Kidney (tissue), 14 donors: ENCODE results near the gene USP35. TPM values are rescaled to one million over a fixed set of nuclear protein-coding genes. Genes with fewer than 3 reads are reported as not detected.

Experiments
- DNase-seq, 5 donors: peaks; one replicate each; pipeline ENCODE4 v3.0.0-alpha.2; 2013 to 2020
- FAIRE-seq: peaks from 2 replicates; lab custom pipeline; 2012; peaks lifted over from hg19 to GRCh38; lab: Jason Lieb, UNC
- H3K27ac ChIP-seq, 2 donors: one replicate each; pipeline ENCODE4 v1.7.0; 2013; ENCODE audit warnings: low read depth in 2 of 2, low read length in 2 of 2, inconsistent platforms in 1 of 2
- H3K27me3 ChIP-seq: one replicate; pipeline ENCODE4 v1.7.1; 2013; ENCODE audit warnings: low read length, inconsistent platforms; ENCODE audit not compliant: control insufficient read depth, insufficient read depth
- H3K36me3 ChIP-seq, 3 donors: one replicate each; pipeline versions ENCODE4 v1.7.0 to v1.7.1; 2013; ENCODE audit warnings: low read length in 3 of 3, control low read depth in 1 of 3, inconsistent platforms in 1 of 3; ENCODE audit not compliant: insufficient read depth in 3 of 3, control insufficient read depth in 2 of 3
- H3K4me1 ChIP-seq, 3 donors: one replicate each; pipeline versions ENCODE4 v1.7.0 to v1.7.1; 2013; ENCODE audit warnings: low read length in 3 of 3, inconsistent platforms in 1 of 3, low read depth in 1 of 3; ENCODE audit not compliant: control insufficient read depth in 2 of 3, insufficient read depth in 2 of 3
- H3K4me3 ChIP-seq, 3 donors: one replicate each; pipeline versions ENCODE4 v1.7.0 to v1.8.1; 2013; ENCODE audit warnings: low read length in 3 of 3, control low read depth in 1 of 3, inconsistent platforms in 1 of 3
- H3K9ac ChIP-seq, 3 donors: one replicate each; pipeline versions ENCODE4 v1.7.0 to v1.7.1; 2013; ENCODE audit warnings: low read length in 3 of 3, control low read depth in 1 of 3, inconsistent platforms in 1 of 3
- H3K9me3 ChIP-seq, 3 donors: one replicate each; pipeline versions ENCODE4 v1.7.0 to v1.7.1; 2013; ENCODE audit warnings: low read length in 3 of 3, control low read depth in 1 of 3, inconsistent platforms in 1 of 3; ENCODE audit not compliant: control insufficient read depth in 2 of 3, insufficient read depth in 1 of 3
- intact Hi-C: fragments of 100-400 bp; cut with DNase I; formaldehyde crosslinking; loops from one replicate; pipeline ENCODE4 v1.11.1; 2022
- polyA plus RNA-seq: library from polyadenylated mRNA; stranded (reverse); fragments of 350-450 nt; fragmentation: Illumina TruSeq; extraction: RNeasy Lipid Tissue Mini Kit (QIAGEN cat#74804); gene quantifications from one replicate; pipeline ENCODE4 v1.2.3, GENCODE V29; 2014; ENCODE audit warnings: low read depth, low replicate concordance; ENCODE audit not compliant: insufficient read depth
- total RNA-seq: library from RNA; stranded (reverse); fragmentation: NEBNext Ultra II Directional; extraction: Animal tissue kit (Norgen Biotek cat#: 25700); gene quantifications from one replicate; pipeline ENCODE4 v1.2.1, GENCODE V29; 2021
- TF ChIP-seq, protein P1 (sequence below): IDR thresholded peaks from 3 replicates; pipeline ENCODE4 v1.5.1; 2012; ENCODE audit warnings: mild to moderate bottlenecking, moderate library complexity, borderline replicate concordance; ENCODE audit not compliant: insufficient read depth; ENCODE audit errors: extremely low read depth
- donor health status: control.
- donor health status: control.
- donor health status: control.
- donor health status: control.
- donor health status: control.
- donor health status: DM: yes; HTN: yes; CAD: no.
- donor health status: Normal renal cell carcinoma (clear cell type).

The USP35 gene
- total and polyA plus RNA-seq, 2 donors from 2014 or later, result 4.0 to 7.7 TPM

DNA sequence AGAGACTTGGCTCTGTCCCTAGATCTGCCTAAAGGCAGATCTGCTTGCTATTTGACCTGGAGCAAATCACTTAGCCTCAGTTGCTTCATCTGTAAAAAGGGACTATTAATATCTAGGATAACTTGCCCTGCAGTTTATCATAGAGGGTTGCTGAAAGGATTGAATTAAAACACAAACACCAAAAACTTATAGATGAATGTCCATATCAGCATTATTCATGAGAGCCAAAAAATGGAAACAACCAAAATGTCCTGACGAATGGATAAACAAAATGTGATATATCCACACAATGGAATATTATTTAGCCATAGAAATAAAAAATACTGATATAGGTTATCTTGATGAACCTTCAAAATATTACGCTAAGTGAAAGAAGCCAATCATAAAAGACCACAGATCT is 67.2 kb downstream of the USP35 start:
- peaks cover 0 to 5% (median 0%) of the 10 kb centered on the region in 3 donors for H3K4me1 ChIP-seq
- no peak for DNase-seq
- intact Hi-C loops, result no loop called here
- no peak for FAIRE-seq
- H3K9me3 ChIP-seq, result no peaks in the 10 kb centered on the region
- no peaks in the 10 kb centered on the region for H3K27me3 ChIP-seq
- no peaks in the 10 kb centered on the region for H3K36me3 ChIP-seq
- TF ChIP-seq, protein P1, sequence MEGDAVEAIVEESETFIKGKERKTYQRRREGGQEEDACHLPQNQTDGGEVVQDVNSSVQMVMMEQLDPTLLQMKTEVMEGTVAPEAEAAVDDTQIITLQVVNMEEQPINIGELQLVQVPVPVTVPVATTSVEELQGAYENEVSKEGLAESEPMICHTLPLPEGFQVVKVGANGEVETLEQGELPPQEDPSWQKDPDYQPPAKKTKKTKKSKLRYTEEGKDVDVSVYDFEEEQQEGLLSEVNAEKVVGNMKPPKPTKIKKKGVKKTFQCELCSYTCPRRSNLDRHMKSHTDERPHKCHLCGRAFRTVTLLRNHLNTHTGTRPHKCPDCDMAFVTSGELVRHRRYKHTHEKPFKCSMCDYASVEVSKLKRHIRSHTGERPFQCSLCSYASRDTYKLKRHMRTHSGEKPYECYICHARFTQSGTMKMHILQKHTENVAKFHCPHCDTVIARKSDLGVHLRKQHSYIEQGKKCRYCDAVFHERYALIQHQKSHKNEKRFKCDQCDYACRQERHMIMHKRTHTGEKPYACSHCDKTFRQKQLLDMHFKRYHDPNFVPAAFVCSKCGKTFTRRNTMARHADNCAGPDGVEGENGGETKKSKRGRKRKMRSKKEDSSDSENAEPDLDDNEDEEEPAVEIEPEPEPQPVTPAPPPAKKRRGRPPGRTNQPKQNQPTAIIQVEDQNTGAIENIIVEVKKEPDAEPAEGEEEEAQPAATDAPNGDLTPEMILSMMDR, result no peak
- H3K27ac ChIP-seq, result no peak overlapping the region
- H3K9ac ChIP-seq, result no peak overlapping the region
- H3K4me3 ChIP-seq, result no peak overlapping the region

DNA sequence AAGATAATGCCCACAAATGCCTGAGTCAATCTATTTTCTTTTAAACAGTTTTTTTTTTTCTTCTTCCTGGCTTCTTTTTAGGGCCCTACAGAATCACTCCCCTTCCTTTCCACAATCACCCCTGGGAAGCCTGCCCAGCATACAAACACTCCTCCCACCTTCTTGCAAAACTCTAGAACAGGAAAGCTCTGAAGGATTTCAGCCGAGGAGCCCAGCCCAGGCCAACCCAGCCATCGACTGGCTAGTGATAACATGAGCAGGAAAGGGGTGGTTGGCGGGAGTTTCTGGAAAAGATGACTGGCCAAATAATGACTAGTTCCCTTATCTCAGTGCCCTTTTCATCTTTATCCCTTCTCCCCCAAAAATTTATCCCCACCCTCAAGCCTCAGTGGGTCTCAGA is 68.2 kb downstream of the USP35 start:
- intact Hi-C loops, result no loop called here
- H3K27ac ChIP-seq, result peak overlapping the region in 1 of 2 donors; percentile 5
- H3K4me3 ChIP-seq, result no peak overlapping the region
- H3K9ac ChIP-seq, result no peak overlapping the region
- peak in 2 of 5 donors; percentile 32 to 91 for DNase-seq
- no peak for FAIRE-seq
- TF ChIP-seq, protein P1, result no peak
- no peaks in the 10 kb centered on the region for H3K9me3 ChIP-seq
- no peaks in the 10 kb centered on the region for H3K27me3 ChIP-seq
- H3K4me1 ChIP-seq, result peaks cover 0 to 2% (median 0%) of the 10 kb centered on the region in 3 donors
- H3K36me3 ChIP-seq, result no peaks in the 10 kb centered on the region

DNA sequence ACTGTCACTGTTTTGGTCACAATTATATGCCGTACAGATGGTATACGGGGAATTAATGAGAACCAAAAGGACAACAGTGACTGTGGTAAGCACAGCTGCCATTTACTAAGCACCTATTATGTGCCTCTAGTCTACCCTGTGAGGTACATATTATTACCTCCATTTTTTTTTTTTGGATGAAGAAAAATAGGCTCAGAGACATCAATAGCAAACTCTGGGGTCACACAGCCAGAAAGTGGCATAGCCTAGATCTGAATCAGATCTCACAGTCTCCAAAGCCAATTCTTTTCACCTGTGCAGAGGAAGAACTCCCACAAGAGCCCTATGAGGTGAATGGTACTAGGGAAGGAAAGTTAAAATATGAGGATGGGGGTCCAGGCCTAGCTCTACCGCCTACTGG is 68.9 kb downstream of the USP35 start:
- FAIRE-seq (no peak), DNase-seq (no peak)
- Histone ChIP-seq H3K4me3 (no peak overlapping the region), H3K9ac (no peak overlapping the region), H3K36me3 (no peaks in the 10 kb centered on the region), H3K4me1 (peaks cover 0 to 2% (median 0%) of the 10 kb centered on the region in 3 donors), H3K27me3 (no peaks in the 10 kb centered on the region), H3K9me3 (no peaks in the 10 kb centered on the region), H3K27ac (peak overlapping the region in 1 of 2 donors; percentile 5)
- TF ChIP-seq, protein P1, result no peak
- intact Hi-C loops, result no loop called here
